Measurements from ENCODE around the gene ACTR3. TPM values are rescaled to one million over a fixed set of nuclear protein-coding genes. Genes with fewer than 3 reads are reported as not detected.

Gene ACTR3
- total RNA-seq, 1 donor from 2014 or later: 638 TPM

GRCh38 chr2:113846429-113846828 lies 43.5 kb upstream of the ACTR3 start:
- ChIA-PET POLR2A (no interaction called here), CTCF (no interaction called here)
- ATAC-seq (ENCODE audit: low read depth) (no peak), DNase-seq (no peak)
- Mint-ChIP-seq H3K27me3 (no peaks in the 10 kb centered on the region), H3K4me1 (peaks cover 3% of the 10 kb centered on the region), H3K4me3 (no peak overlapping the region), H3K9me3 (peaks cover 4% of the 10 kb centered on the region), H3K36me3 (ENCODE audit: low read depth) (peaks cover 29% of the 10 kb centered on the region), H3K27ac (no peak overlapping the region)
- TF ChIP-seq CTCF (IDR thresholded peaks at IDR 0.05): no peak
- intact Hi-C loops (cut with micrococcal nuclease): no loop called here

GRCh38 chr2:113847144-113847543 lies 42.7 kb upstream of the ACTR3 start:
- H3K9me3 Mint-ChIP-seq: peaks cover 4% of the 10 kb centered on the region
- POLR2A ChIA-PET: no interaction called here
- no peak overlapping the region for H3K4me3 Mint-ChIP-seq
- CTCF ChIA-PET: no interaction called here
- H3K4me1 Mint-ChIP-seq: peaks cover 3% of the 10 kb centered on the region
- H3K36me3 Mint-ChIP-seq (ENCODE audit: low read depth): peaks cover 29% of the 10 kb centered on the region
- no peaks in the 10 kb centered on the region for H3K27me3 Mint-ChIP-seq
- intact Hi-C loops (cut with micrococcal nuclease): no loop called here
- no peak for TF ChIP-seq CTCF (IDR thresholded peaks at IDR 0.05)
- no peak for ATAC-seq (ENCODE audit: low read depth)
- no peak overlapping the region for H3K27ac Mint-ChIP-seq
- no peak for DNase-seq

GRCh38 chr2:113848758-113849415 lies 41.0 kb upstream of the ACTR3 start:
- peaks cover 4% of the 10 kb centered on the region for H3K9me3 Mint-ChIP-seq
- POLR2A ChIA-PET: no interaction called here
- TF ChIP-seq CTCF (IDR thresholded peaks at IDR 0.05): no peak
- H3K36me3 Mint-ChIP-seq (ENCODE audit: low read depth): peaks cover 19% of the 10 kb centered on the region
- no peaks in the 10 kb centered on the region for H3K27me3 Mint-ChIP-seq
- peaks cover 13% of the 10 kb centered on the region for H3K4me1 Mint-ChIP-seq
- no peak overlapping the region for H3K4me3 Mint-ChIP-seq
- no peak for DNase-seq
- CTCF ChIA-PET: no interaction called here
- H3K27ac Mint-ChIP-seq: no peak overlapping the region
- intact Hi-C loops (cut with micrococcal nuclease): no loop called here
- no peak for ATAC-seq (ENCODE audit: low read depth)

GRCh38 chr2:113850687-113851086 lies 39.2 kb upstream of the ACTR3 start:
- Mint-ChIP-seq H3K27ac (no peak overlapping the region), H3K4me1 (peaks cover 29% of the 10 kb centered on the region), H3K9me3 (peaks cover 4% of the 10 kb centered on the region), H3K4me3 (no peak overlapping the region), H3K36me3 (ENCODE audit: low read depth) (peaks cover 12% of the 10 kb centered on the region), H3K27me3 (no peaks in the 10 kb centered on the region)
- POLR2A ChIA-PET: interaction anchor here (0.7 to 0.8 kb wide), 2 partner anchors 37 to 68 kb away, joined by 4 read pairs; no protein-coding TSS in a partner anchor
- ATAC-seq (ENCODE audit: low read depth) (no peak), DNase-seq (no peak)
- CTCF ChIA-PET: no interaction called here
- TF ChIP-seq CTCF (IDR thresholded peaks at IDR 0.05): no peak
- intact Hi-C loops (cut with micrococcal nuclease): no loop called here

GRCh38 chr2:113851640-113852039 lies 38.2 kb upstream of the ACTR3 start:
- Mint-ChIP-seq H3K9me3 (no peaks in the 10 kb centered on the region), H3K4me3 (no peak overlapping the region), H3K27me3 (no peaks in the 10 kb centered on the region), H3K27ac (no peak overlapping the region), H3K4me1 (peaks cover 37% of the 10 kb centered on the region), H3K36me3 (ENCODE audit: low read depth) (peaks cover 4% of the 10 kb centered on the region)
- POLR2A ChIA-PET: interaction anchor here (0.5 to 0.9 kb wide), 3 partner anchors 19 to 55 kb away, joined by 3 to 4 read pairs (median 4); no protein-coding TSS in a partner anchor
- CTCF ChIA-PET: no interaction called here
- no peak for DNase-seq
- ATAC-seq (ENCODE audit: low read depth): no peak
- no peak for TF ChIP-seq CTCF (IDR thresholded peaks at IDR 0.05)
- intact Hi-C loops (cut with micrococcal nuclease): no loop called here

Data from activated B cell treated with CpG ODN at 0.5 μM for 24 hours (primary cell).